ENCODE results near the gene ZNF488. TPM values are rescaled to one million over a fixed set of nuclear protein-coding genes. Genes with fewer than 3 reads are reported as not detected.

ZNF488 gene
- total RNA-seq, 1 experiment from 2014 or later: 2.2 TPM

DNA sequence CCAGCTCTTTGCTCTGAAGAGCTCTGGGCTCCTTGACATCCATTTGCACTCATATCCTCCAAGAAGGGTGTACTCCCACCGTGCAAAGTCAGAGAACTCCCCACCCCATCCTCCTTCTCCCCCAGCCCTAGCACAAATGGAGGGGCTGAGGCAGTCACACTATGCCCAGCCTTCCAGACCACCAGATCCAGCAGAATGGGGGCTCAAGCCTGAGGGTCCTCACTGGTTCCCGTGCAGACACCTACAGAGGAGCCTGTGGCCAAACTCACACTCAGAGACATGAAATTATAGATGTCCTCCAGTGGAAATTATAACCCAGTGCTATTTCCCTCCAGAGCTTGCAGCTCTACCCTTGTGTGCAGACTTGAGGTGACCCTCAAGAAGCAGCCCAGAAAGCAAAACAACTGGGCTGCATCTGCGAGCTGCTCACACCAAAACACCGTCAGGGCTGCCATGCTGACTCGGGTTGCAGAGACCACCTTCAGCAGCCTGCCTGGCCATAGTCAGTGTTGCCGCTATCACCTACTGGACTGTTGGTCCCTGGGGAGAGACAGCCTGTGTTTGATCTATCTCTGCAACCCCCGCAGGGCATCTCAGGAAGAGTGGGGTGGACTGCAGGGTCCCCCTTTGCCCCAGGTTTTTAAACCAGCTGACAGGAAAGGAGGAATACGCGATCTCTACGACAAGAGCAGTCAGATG is 7.4 kb downstream of the ZNF488 start:
- Mint-ChIP-seq H3K4me3 (ENCODE audit: low read depth, unreplicated experiment) (no peak overlapping the region), H3K27ac (ENCODE audit: unreplicated experiment) (no peak overlapping the region), H3K36me3 (ENCODE audit: insufficient read depth, unreplicated experiment) (no peaks in the 10 kb centered on the region), H3K27me3 (ENCODE audit: unreplicated experiment) (peaks cover 28% of the 10 kb centered on the region), H3K9me3 (ENCODE audit: low read depth, unreplicated experiment) (no peaks in the 10 kb centered on the region), H3K4me1 (ENCODE audit: low read depth, unreplicated experiment) (peaks cover 11% of the 10 kb centered on the region)
- CTCF ChIA-PET: interaction anchor here (0.7 kb wide), 1 partner anchor 23 kb away, joined by 3 read pairs; no protein-coding TSS in a partner anchor
- no peak for DNase-seq
- no TSS peak for BruUV-seq (replicated peaks)
- TF ChIP-seq CTCF (IDR thresholded peaks at IDR 0.05; ENCODE audit: unreplicated experiment): no peak
- intact Hi-C loops (cut with micrococcal nuclease; ENCODE audit: unreplicated experiment): no loop called here

GRCh38 chr10:47374611-47375536 is 9.2 kb downstream of the ZNF488 start:
- BruUV-seq (replicated peaks): no TSS peak
- CTCF ChIA-PET: interaction anchor here (0.7 to 0.8 kb wide), 2 partner anchors 9 to 11 kb away, joined by 3 to 4 read pairs; partner anchors contain the start of gene ZNF488
- H3K27me3 Mint-ChIP-seq (ENCODE audit: unreplicated experiment): peaks cover 10% of the 10 kb centered on the region
- no peaks in the 10 kb centered on the region for H3K9me3 Mint-ChIP-seq (ENCODE audit: low read depth, unreplicated experiment)
- TF ChIP-seq CTCF (IDR thresholded peaks at IDR 0.05; ENCODE audit: unreplicated experiment): no peak
- peaks cover 11% of the 10 kb centered on the region for H3K4me1 Mint-ChIP-seq (ENCODE audit: low read depth, unreplicated experiment)
- H3K4me3 Mint-ChIP-seq (ENCODE audit: low read depth, unreplicated experiment): no peak overlapping the region
- H3K27ac Mint-ChIP-seq (ENCODE audit: unreplicated experiment): no peak overlapping the region
- no peak for DNase-seq
- H3K36me3 Mint-ChIP-seq (ENCODE audit: insufficient read depth, unreplicated experiment): no peaks in the 10 kb centered on the region
- intact Hi-C loops (cut with micrococcal nuclease; ENCODE audit: unreplicated experiment): no loop called here

DNA sequence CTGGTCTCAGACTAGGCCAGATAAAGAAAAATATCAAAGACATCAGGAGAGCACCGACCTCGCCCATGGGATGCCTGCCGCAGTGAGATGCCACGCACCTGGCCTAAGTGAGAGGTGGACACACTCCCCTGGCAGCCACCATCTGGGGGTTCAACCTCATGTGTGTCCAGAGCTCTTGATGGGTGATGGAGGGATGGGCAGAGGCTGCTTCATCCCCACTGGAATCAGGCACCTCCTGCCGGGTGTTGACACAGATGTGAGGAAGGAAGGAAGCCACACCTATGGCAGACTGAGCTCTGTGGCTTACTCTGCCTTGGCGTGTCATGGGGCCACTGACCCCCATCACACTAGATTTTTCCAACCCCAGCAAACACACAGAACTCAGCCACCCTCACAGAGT is 11.4 kb downstream of the ZNF488 start:
- Mint-ChIP-seq H3K9me3 (ENCODE audit: low read depth, unreplicated experiment) (no peaks in the 10 kb centered on the region), H3K4me1 (ENCODE audit: low read depth, unreplicated experiment) (peaks cover 9% of the 10 kb centered on the region), H3K36me3 (ENCODE audit: insufficient read depth, unreplicated experiment) (no peaks in the 10 kb centered on the region), H3K27ac (ENCODE audit: unreplicated experiment) (no peak overlapping the region), H3K27me3 (ENCODE audit: unreplicated experiment) (no peaks in the 10 kb centered on the region), H3K4me3 (ENCODE audit: low read depth, unreplicated experiment) (no peak overlapping the region)
- DNase-seq: no peak
- TF ChIP-seq CTCF (IDR thresholded peaks at IDR 0.05; ENCODE audit: unreplicated experiment): no peak
- BruUV-seq (replicated peaks): no TSS peak
- intact Hi-C loops (cut with micrococcal nuclease; ENCODE audit: unreplicated experiment): no loop called here
- CTCF ChIA-PET: no interaction called here

GRCh38 chr10:47371629-47372485 is 12.2 kb downstream of the ZNF488 start:
- BruUV-seq (replicated peaks): no TSS peak
- H3K27ac Mint-ChIP-seq (ENCODE audit: unreplicated experiment): no peak overlapping the region
- no peak for DNase-seq
- no peak for TF ChIP-seq CTCF (IDR thresholded peaks at IDR 0.05; ENCODE audit: unreplicated experiment)
- peaks cover under 1% of the 10 kb centered on the region for H3K4me1 Mint-ChIP-seq (ENCODE audit: low read depth, unreplicated experiment)
- no peaks in the 10 kb centered on the region for H3K36me3 Mint-ChIP-seq (ENCODE audit: insufficient read depth, unreplicated experiment)
- intact Hi-C loops (cut with micrococcal nuclease; ENCODE audit: unreplicated experiment): no loop called here
- no peak overlapping the region for H3K4me3 Mint-ChIP-seq (ENCODE audit: low read depth, unreplicated experiment)
- CTCF ChIA-PET: interaction anchor here (1.3 kb wide), 1 partner anchor 13 kb away, joined by 3 read pairs; no protein-coding TSS in a partner anchor
- H3K9me3 Mint-ChIP-seq (ENCODE audit: low read depth, unreplicated experiment): no peaks in the 10 kb centered on the region
- no peaks in the 10 kb centered on the region for H3K27me3 Mint-ChIP-seq (ENCODE audit: unreplicated experiment)
